HG03280 (cell line): ENCODE measurements around the gene SNU13.
"Not testable (repeated sequence)": the region's sequence is repeated elsewhere in the genome, so short reads cannot be mapped to it uniquely, and the experiment has no call there.

Source experiments
- ATAC-seq: cut with Tn5 transposase; IDR thresholded peaks from one replicate; pipeline ENCODE4 v1.9.1; 2021; ENCODE audit warnings: mild to moderate bottlenecking, moderate library complexity; ENCODE audit not compliant: unreplicated experiment

SNU13 gene

DNA sequence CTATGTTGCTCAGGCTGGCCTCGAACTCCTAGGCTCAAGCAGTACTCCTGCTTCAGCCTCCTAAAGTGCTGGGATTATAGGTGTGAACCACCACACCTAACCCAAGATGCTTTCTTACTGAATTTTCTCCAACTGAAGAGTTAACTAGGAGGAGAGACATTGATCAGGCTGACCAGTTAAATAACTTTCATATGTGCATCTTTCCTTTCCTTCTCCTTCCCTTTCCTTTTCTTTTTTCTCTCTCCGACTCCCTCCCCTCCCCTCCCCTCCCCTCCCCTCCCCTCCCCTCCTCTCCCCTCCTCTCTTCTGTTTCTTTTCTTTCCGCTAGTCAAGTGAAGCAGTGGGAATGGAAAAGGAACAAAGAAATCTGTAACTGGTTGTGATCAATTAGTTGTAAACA, 40.9 kb downstream of the SNU13 start:
- no peak for ATAC-seq

- ATAC-seq: no peak
These were observed 46.1 kb downstream of the SNU13 start for GRCh38 chr22:41642331-41643110.

- no peak for ATAC-seq
These were observed 46.8 kb downstream of the SNU13 start for GRCh38 chr22:41641854-41642253.

GRCh38 chr22:41638748-41639147, 49.9 kb downstream of the SNU13 start:
- ATAC-seq: no peak

DNA sequence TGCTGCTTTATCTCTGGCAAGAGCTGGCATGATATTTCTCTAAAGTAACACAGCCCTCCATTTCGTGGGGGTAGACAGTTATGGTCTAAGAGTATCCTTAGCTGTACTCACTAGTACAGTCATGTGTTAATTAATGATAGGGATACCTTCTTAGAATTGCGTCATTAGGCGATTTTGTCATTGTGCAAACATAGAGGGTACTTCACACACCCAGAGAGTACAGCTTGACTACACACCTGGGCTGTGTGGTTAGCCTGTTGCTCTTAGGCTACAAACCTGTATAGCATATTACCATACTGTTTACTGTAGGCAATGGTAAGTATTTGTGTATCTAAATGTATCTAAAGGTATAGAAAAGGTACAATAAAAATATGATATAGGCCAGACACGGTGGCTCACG, 50.5 kb downstream of the SNU13 start:
- no peak for ATAC-seq

GRCh38 chr22:41637623-41638022, 51.0 kb downstream of the SNU13 start:
- ATAC-seq: not testable (repeated sequence)

DNA sequence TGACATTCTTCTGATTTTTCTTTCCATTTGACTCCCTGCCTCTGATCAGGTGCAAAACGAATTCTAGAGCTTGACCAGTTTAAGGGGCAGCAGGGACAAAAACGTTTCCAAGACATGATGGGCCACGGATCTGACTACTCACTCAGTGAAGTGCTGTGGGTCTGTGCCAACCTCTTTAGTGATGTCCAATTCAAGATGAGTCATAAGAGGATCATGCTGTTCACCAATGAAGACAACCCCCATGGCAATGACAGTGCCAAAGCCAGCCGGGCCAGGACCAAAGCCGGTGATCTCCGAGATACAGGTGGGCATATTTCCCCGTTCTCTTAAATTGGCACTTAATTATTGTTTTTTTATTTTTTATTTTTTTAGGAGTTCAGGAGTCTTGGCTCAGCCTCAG, 52.2 kb downstream of the SNU13 start:
- no peak for ATAC-seq

- not testable (repeated sequence) for ATAC-seq
These were observed 54.1 kb downstream of the SNU13 start for GRCh38 chr22:41634610-41635009.

- ATAC-seq: not testable (repeated sequence)
These were observed 57.1 kb downstream of the SNU13 start for GRCh38 chr22:41631615-41632014.

- not testable (repeated sequence) for ATAC-seq
These were observed 57.6 kb downstream of the SNU13 start for GRCh38 chr22:41631115-41631514.

DNA sequence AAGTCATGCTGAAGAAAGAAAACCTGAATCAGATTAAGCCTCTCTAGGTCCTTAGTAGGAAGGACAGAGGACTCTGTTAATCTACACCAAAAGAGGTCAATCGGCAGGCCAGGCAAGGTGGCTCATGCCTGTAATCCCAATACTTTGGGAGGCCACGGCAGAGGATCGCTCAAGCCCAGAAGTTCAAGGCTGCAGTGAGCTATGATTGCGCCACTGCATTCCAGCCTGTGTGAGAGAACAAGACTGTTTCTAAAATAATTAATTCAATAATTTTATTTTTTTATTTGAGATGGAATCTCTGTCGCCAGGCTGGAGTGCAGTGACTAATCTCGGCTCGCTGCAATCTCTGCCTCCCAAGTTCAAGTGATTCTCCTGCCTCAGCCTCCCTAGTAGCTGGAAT, 63.1 kb downstream of the SNU13 start:
- ATAC-seq: no peak
